Fibroblast of mammary gland (primary cell): Measurements from ENCODE around the gene CIB2.

Experiments used
- DNase-seq: peaks from one replicate; pipeline ENCODE4 v3.0.0-alpha.2; 2010; ENCODE audit warnings: low read depth
- H3K4me3 ChIP-seq: 2 replicates; pipeline ENCODE4 v1.5.1; 2011; ENCODE audit warnings: low read depth, mild to moderate bottlenecking, low read length, moderate library complexity; ENCODE audit not compliant: control insufficient read depth
- TF ChIP-seq, protein P1 (sequence below): conservative IDR thresholded peaks from 2 replicates; pipeline ENCODE4 v1.5.1; 2011; ENCODE audit warnings: low read depth, low read length, inconsistent platforms; ENCODE audit not compliant: control insufficient read depth, insufficient read depth

CIB2 gene

DNA sequence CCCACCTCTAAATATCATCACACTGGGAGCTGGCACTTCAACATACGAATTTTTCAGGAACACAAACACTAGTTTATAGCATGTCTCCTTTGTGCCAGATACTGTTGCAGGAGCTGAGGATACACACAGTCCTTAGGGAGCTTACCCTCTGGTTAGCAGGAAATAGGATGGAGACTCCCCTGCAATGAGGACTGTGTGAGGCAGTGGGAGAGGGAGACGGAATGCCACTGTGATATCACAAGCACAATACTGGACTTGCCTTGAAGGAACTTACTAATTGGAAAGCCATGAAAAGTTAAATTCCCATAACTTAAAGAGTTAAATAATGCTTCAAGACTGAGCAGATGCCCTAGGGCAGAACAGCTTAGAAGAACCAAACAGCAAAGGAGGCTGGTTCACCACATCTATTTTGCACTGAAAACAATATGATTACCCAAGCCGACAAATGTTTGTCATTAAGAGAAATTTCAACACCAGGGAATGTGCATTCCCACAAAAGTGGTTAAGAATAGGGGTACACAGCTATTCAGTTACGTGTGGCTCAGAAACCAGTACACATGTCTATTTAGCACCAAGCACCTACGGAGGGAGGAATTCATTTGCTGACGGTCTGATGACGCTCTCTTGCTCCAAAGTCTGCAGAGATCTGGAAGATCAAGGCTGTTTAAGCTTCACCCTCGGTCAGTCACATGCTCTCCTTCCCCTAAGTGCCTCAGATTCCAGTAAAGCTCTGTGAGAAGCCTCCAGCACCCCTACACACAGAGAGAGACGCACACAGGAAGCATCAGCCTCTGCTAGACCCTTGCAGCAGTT, 59.0 kb downstream of the CIB2 start:
- no peak overlapping the region for H3K4me3 ChIP-seq
- peak; percentile 94 for DNase-seq
- TF ChIP-seq, protein P1, sequence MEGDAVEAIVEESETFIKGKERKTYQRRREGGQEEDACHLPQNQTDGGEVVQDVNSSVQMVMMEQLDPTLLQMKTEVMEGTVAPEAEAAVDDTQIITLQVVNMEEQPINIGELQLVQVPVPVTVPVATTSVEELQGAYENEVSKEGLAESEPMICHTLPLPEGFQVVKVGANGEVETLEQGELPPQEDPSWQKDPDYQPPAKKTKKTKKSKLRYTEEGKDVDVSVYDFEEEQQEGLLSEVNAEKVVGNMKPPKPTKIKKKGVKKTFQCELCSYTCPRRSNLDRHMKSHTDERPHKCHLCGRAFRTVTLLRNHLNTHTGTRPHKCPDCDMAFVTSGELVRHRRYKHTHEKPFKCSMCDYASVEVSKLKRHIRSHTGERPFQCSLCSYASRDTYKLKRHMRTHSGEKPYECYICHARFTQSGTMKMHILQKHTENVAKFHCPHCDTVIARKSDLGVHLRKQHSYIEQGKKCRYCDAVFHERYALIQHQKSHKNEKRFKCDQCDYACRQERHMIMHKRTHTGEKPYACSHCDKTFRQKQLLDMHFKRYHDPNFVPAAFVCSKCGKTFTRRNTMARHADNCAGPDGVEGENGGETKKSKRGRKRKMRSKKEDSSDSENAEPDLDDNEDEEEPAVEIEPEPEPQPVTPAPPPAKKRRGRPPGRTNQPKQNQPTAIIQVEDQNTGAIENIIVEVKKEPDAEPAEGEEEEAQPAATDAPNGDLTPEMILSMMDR, result peak; percentile 6

- no peak for DNase-seq
- no peak overlapping the region for H3K4me3 ChIP-seq
Observed at GRCh38 chr15:78071383-78071782, 59.9 kb downstream of the CIB2 start.

DNA sequence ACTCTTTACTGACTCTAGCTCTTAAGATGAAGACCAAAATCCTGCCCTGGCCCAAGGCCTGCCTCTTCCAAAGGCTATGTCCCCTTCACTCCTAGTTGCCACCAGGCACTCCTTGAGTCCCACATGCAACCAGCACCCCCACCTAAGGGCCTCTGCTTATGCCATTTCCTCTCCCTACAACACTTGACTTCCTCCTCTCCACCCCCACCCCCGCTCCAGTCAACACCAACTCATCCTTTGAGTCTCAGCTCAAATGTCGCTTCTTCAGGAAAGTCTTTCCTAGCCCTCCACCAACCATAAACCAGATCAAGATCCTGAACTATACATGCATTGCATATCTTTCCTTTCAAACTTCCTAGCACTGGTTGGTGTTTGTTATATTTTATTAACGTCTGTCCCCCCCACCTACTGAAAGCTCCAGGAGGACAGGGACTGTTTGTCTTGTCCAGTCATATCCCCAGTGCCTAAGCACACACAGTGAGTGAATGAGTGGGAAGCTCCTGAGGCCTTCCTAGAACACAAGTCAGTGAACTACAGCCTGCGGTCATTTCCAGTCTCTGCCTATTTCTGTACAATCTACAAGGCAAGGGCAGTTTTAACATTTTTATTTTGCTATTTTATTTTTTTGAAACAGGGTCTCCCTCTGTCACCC, 61.1 kb downstream of the CIB2 start:
- no peak overlapping the region for H3K4me3 ChIP-seq
- TF ChIP-seq, protein P1, result no peak
- peak; percentile 46 for DNase-seq

More at GRCh38 chr15:78071383-78071782, 59.9 kb downstream of the CIB2 start:
- TF ChIP-seq, protein P1, result no peak

DNA sequence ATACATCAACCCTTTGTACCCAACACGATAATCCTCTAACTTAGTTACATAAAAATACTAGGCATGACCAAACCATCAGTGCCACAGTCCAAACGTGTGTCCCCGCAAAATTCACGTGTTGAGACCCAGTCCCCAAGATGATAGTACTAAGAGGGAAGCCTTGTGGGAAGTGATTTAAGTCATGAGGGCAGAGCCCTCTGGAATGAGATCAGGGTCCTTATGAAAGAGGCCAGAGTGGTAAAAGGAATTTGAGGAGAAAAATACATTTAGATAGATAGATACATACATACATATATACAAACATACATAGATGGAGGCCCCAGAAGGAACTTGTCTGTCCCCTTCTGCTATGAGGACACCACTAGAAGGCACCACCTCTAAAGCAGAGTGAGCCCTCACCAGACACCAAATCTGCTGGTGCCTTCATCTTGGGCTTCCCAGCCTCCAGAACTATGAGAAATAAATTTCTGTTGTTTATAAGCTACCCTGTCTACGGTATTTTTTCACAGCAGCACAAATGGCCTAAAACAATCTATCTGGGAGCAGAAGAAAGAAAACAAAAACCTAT, 61.7 kb downstream of the CIB2 start:
- DNase-seq, result no peak
- TF ChIP-seq, protein P1, result no peak
- no peak overlapping the region for H3K4me3 ChIP-seq

DNA sequence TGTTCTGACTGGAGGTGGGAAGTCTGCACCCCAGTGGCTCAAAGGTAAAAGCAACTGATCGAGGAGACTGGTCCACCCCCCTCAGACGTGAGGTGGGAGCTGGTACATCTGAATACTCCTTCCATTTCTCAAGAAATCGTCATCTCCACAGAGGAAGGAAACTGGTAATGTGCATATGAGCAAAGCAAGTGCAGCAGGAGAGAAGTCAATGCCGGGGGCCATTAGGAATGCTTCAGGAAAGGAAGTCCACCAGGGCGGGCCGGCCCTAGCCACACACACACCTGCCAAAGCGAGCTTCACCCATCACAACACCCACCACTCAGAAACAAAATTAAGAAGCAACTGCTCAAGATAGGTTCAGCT, 62.2 kb downstream of the CIB2 start:
- DNase-seq, result no peak

GRCh38 chr15:78067328-78068228, 63.7 kb downstream of the CIB2 start:
- no peak overlapping the region for H3K4me3 ChIP-seq
- no peak for DNase-seq
- TF ChIP-seq, protein P1, result no peak

More for the DNA sequence above, 62.2 kb downstream of the CIB2 start:
- TF ChIP-seq, protein P1, result no peak
- H3K4me3 ChIP-seq, result no peak overlapping the region
